SU-DHL-6 (cell line): ENCODE measurements around the gene DAAM2.

ENCODE experiments used
- H2AFZ ChIP-seq: fragments of 200-600 bp; sonication (generic); 2 replicates; pipeline ENCODE4 v1.6.1; 2014; ENCODE audit warnings: low read depth, mild to moderate bottlenecking, moderate library complexity, mixed read lengths, antibody characterized with exemption, low read length; ENCODE audit not compliant: severe bottlenecking
- H3F3A ChIP-seq: fragments of 200-600 bp; shearing (Covaris generic); 2 replicates; pipeline ENCODE4 v1.6.0; 2016; ENCODE audit warnings: antibody characterized with exemption, mild to moderate bottlenecking; ENCODE audit not compliant: insufficient read depth
- H3K27ac ChIP-seq: fragments of 200-600 bp; sonication (generic); 2 replicates; pipeline ENCODE4 v1.5.1; 2016; ENCODE audit warnings: low read depth, mild to moderate bottlenecking, low read length, moderate library complexity, mixed read lengths
- H3K27me3 ChIP-seq: fragments of 200-600 bp; sonication (generic), shearing (Covaris generic); 2 replicates; pipeline ENCODE4 v1.6.0; 2014; ENCODE audit warnings: mild to moderate bottlenecking, low read length
- H3K36me3 ChIP-seq: fragments of 200-600 bp; sonication (generic); 2 replicates; pipeline ENCODE4 v1.6.1; 2014; ENCODE audit warnings: mild to moderate bottlenecking, low read length, mixed read lengths
- H3K4me2 ChIP-seq: fragments of 300-600, 200-600 bp; shearing (Covaris generic), sonication (generic); 2 replicates; pipeline ENCODE4 v1.6.0; 2014; ENCODE audit warnings: low read length, low read depth, mild to moderate bottlenecking; ENCODE audit not compliant: poor library complexity, severe bottlenecking
- H3K4me3 ChIP-seq: fragments of 200-600 bp; sonication (generic); 2 replicates; pipeline ENCODE4 v1.5.1; 2014; ENCODE audit warnings: antibody characterized with exemption, low read length, mild to moderate bottlenecking, mixed read lengths; ENCODE audit not compliant: insufficient read depth, poor library complexity, severe bottlenecking
- H3K79me2 ChIP-seq: fragments of 200-600 bp; sonication (generic); 2 replicates; pipeline ENCODE4 v1.6.1; 2014; ENCODE audit warnings: mild to moderate bottlenecking, low read length, moderate library complexity; ENCODE audit not compliant: insufficient read depth
- H3K9ac ChIP-seq: fragments of 200-600 bp; sonication (generic); 2 replicates; pipeline ENCODE4 v1.7.0; 2014; ENCODE audit warnings: mild to moderate bottlenecking, low read length
- H3K9me2 ChIP-seq: fragments of 200-600 bp; sonication (generic); replicated peaks from 2 replicates; pipeline ENCODE4 v1.6.1; 2014; ENCODE audit warnings: low read length; ENCODE audit not compliant: insufficient read depth
- H3K9me3 ChIP-seq: fragments of 200-600 bp; sonication (generic); 2 replicates; pipeline ENCODE4 v1.6.1; 2014; ENCODE audit warnings: low read length, mixed read lengths; ENCODE audit not compliant: insufficient read depth
- H4K20me1 ChIP-seq: fragments of 200-600 bp; sonication (generic); 2 replicates; pipeline ENCODE4 v1.6.1; 2014; ENCODE audit warnings: low read depth, mild to moderate bottlenecking, antibody characterized with exemption, low read length, moderate library complexity, mixed read lengths
- EZH2phosphoT487 ChIP-seq: fragments of 200-600 bp; sonication (generic), shearing (Covaris generic); conservative IDR thresholded peaks from 2 replicates; pipeline ENCODE4 v1.6.1; 2018; ENCODE audit warnings: mild to moderate bottlenecking, antibody characterized with exemption, low read length, moderate library complexity, mixed read lengths
- TF ChIP-seq, protein P1 (sequence below): fragments of 200-600 bp; sonication (generic); IDR thresholded peaks from one replicate; pipeline ENCODE4 v1.5.1; 2017; ENCODE audit warnings: antibody characterized with exemption, mild to moderate bottlenecking, low read length, moderate library complexity; ENCODE audit not compliant: insufficient read depth, poor library complexity, severe bottlenecking

Gene DAAM2

GRCh38 chr6:39773782-39774181 lies 18.4 kb upstream of the DAAM2 start:
- Histone ChIP-seq H4K20me1 (no peaks in the 10 kb centered on the region), H3K9me3 (no peaks in the 10 kb centered on the region), H2AFZ (no peak overlapping the region), H3K9ac (no peak overlapping the region), H3K27ac (no peak overlapping the region), H3K36me3 (no peaks in the 10 kb centered on the region), H3K4me3 (no peak overlapping the region), H3K9me2 (no peaks in the 10 kb centered on the region), H3K79me2 (no peaks in the 10 kb centered on the region), H3K27me3 (no peaks in the 10 kb centered on the region), H3F3A (no peaks in the 10 kb centered on the region), H3K4me2 (no peak overlapping the region)
- TF ChIP-seq EZH2phosphoT487 = no peak
- TF ChIP-seq, protein P1, sequence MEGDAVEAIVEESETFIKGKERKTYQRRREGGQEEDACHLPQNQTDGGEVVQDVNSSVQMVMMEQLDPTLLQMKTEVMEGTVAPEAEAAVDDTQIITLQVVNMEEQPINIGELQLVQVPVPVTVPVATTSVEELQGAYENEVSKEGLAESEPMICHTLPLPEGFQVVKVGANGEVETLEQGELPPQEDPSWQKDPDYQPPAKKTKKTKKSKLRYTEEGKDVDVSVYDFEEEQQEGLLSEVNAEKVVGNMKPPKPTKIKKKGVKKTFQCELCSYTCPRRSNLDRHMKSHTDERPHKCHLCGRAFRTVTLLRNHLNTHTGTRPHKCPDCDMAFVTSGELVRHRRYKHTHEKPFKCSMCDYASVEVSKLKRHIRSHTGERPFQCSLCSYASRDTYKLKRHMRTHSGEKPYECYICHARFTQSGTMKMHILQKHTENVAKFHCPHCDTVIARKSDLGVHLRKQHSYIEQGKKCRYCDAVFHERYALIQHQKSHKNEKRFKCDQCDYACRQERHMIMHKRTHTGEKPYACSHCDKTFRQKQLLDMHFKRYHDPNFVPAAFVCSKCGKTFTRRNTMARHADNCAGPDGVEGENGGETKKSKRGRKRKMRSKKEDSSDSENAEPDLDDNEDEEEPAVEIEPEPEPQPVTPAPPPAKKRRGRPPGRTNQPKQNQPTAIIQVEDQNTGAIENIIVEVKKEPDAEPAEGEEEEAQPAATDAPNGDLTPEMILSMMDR = no peak

- TF ChIP-seq EZH2phosphoT487 = no peak
- TF ChIP-seq, protein P1 = no peak
- Histone ChIP-seq H4K20me1 (no peaks in the 10 kb centered on the region), H3F3A (no peaks in the 10 kb centered on the region), H3K9ac (no peak overlapping the region), H3K4me2 (no peak overlapping the region), H3K9me3 (no peaks in the 10 kb centered on the region), H3K27ac (no peak overlapping the region), H3K9me2 (no peaks in the 10 kb centered on the region), H3K4me3 (no peak overlapping the region), H3K27me3 (no peaks in the 10 kb centered on the region), H3K79me2 (no peaks in the 10 kb centered on the region), H2AFZ (no peak overlapping the region), H3K36me3 (no peaks in the 10 kb centered on the region)
These were observed 15.6 kb upstream of the DAAM2 start for GRCh38 chr6:39776581-39776980.

DNA sequence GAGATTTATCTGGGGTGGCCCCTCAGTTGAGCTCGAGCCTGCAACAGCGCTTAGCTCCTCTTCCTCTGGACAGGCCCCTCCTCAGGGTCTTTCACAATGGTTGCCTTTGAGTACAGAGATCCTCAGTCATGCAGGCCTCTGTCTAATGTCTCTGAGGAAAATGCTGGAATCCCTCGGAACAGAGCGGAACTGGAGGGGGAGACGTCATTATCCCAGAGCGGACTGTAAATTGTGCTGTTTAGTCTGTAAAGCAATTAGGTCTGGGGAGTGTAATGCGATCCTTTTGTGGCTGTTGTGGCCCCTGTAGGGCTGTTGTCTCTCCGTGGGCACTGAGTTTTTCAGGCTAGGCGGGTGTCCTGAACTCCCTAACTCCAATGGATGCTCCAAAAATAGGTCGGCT lies 15.0 kb upstream of the DAAM2 start:
- H3K9me3 ChIP-seq = no peaks in the 10 kb centered on the region
- H3K9ac ChIP-seq = no peak overlapping the region
- TF ChIP-seq, protein P1 = no peak
- no peak for TF ChIP-seq EZH2phosphoT487
- no peaks in the 10 kb centered on the region for H3F3A ChIP-seq
- no peaks in the 10 kb centered on the region for H3K36me3 ChIP-seq
- H3K4me2 ChIP-seq = no peak overlapping the region
- no peak overlapping the region for H2AFZ ChIP-seq
- H4K20me1 ChIP-seq = no peaks in the 10 kb centered on the region
- no peaks in the 10 kb centered on the region for H3K79me2 ChIP-seq
- H3K27ac ChIP-seq = no peak overlapping the region
- H3K27me3 ChIP-seq = no peaks in the 10 kb centered on the region
- H3K4me3 ChIP-seq = no peak overlapping the region
- H3K9me2 ChIP-seq = no peaks in the 10 kb centered on the region

DNA sequence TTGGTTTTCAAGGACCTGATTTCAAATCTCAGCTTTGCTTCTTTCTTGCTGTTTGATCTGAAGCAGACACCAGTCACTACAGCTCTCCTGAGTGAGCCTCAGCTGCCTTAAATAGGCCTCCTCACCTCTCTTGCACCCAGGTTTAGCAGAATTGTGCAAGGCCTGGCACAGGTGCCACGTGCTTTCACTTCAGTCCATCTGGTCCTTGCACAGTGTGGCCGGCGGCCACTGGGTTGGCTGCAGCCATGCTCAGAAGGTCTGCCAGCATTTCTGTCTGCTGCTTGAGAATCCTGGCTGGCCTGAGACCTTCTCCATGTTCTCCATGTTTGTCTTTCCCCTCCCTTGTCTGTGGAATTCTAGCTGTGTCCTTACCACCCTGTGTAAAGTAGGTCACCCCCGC lies 14.5 kb upstream of the DAAM2 start:
- TF ChIP-seq, protein P1 = no peak
- no peak for TF ChIP-seq EZH2phosphoT487
- no peaks in the 10 kb centered on the region for H3F3A ChIP-seq
- no peaks in the 10 kb centered on the region for H3K9me3 ChIP-seq
- no peak overlapping the region for H3K27ac ChIP-seq
- H3K79me2 ChIP-seq = no peaks in the 10 kb centered on the region
- no peaks in the 10 kb centered on the region for H3K27me3 ChIP-seq
- H3K4me2 ChIP-seq = no peak overlapping the region
- no peaks in the 10 kb centered on the region for H3K36me3 ChIP-seq
- no peaks in the 10 kb centered on the region for H3K9me2 ChIP-seq
- no peaks in the 10 kb centered on the region for H4K20me1 ChIP-seq
- H3K4me3 ChIP-seq = no peak overlapping the region
- H3K9ac ChIP-seq = no peak overlapping the region
- no peak overlapping the region for H2AFZ ChIP-seq
